HG03139 (cell line): Measurements from ENCODE around the gene TSPO.
A peak's percentile ranks its signal among the peaks of the same experiment; 100 is the strongest.
"Not testable (repeated sequence)": the region's sequence is repeated elsewhere in the genome, so short reads cannot be mapped to it uniquely, and the experiment has no call there.

Experiments used
- ATAC-seq: cut with Tn5 transposase; IDR thresholded peaks from one replicate; pipeline ENCODE4 v1.9.1; 2021; ENCODE audit not compliant: unreplicated experiment

TSPO gene

GRCh38 chr22:43151251-43152002, at the start of gene TSPO:
Gene TSPO, plus strand, starts transcription at chr22:43151559. Its CDS starts 7,680 bp downstream, at chr22:43159239.
- ATAC-seq: no peak

GRCh38 chr22:43104056-43104625, 47.2 kb upstream of the TSPO start:
- not testable (repeated sequence) for ATAC-seq

- not testable (repeated sequence) for ATAC-seq
Measured at GRCh38 chr22:43104950-43105349, 46.4 kb upstream of the TSPO start.

- ATAC-seq: no peak
Measured at GRCh38 chr22:43106302-43106701, 45.1 kb upstream of the TSPO start.

GRCh38 chr22:43109511-43109910, 41.8 kb upstream of the TSPO start:
- no peak for ATAC-seq

GRCh38 chr22:43109921-43110443, 41.4 kb upstream of the TSPO start:
- ATAC-seq: no peak

GRCh38 chr22:43110444-43110926, 40.9 kb upstream of the TSPO start, which contains the start of gene BIK:
Gene BIK, plus strand, starts transcription at chr22:43110750. Its CDS starts 13,273 bp downstream, at chr22:43124023.
- ATAC-seq: no peak

GRCh38 chr22:43110927-43111623, 40.3 kb upstream of the TSPO start:
- no peak for ATAC-seq

- no peak for ATAC-seq
Measured at GRCh38 chr22:43113526-43114251, 37.7 kb upstream of the TSPO start.

GRCh38 chr22:43114958-43115357, 36.4 kb upstream of the TSPO start:
- ATAC-seq: no peak

- ATAC-seq: no peak
Measured at GRCh38 chr22:43116932-43117331, 34.4 kb upstream of the TSPO start.

- ATAC-seq: no peak
Measured at GRCh38 chr22:43118024-43118849, 33.1 kb upstream of the TSPO start.

- peak; percentile 53 for ATAC-seq
Measured at GRCh38 chr22:43118953-43119458, 32.4 kb upstream of the TSPO start.

GRCh38 chr22:43126501-43127165, 24.7 kb upstream of the TSPO start:
- ATAC-seq: no peak

GRCh38 chr22:43127166-43127908, 24.0 kb upstream of the TSPO start:
- ATAC-seq: no peak

GRCh38 chr22:43128116-43128515, 23.2 kb upstream of the TSPO start:
- no peak for ATAC-seq

- ATAC-seq: no peak
Measured at GRCh38 chr22:43128928-43129424, 22.4 kb upstream of the TSPO start.
